CD8-positive, alpha-beta memory T cell (primary cell): ENCODE data around the gene PSTPIP1. TPM values are rescaled to one million over a fixed set of nuclear protein-coding genes. Genes with fewer than 3 reads are reported as not detected.

ENCODE experiments used
- CTCF ChIA-PET: fragments of 350-600 bp; sonication (Branson Sonifier 250); formaldehyde crosslinking; loops from one replicate; lab custom pipeline; 2021; ENCODE audit warnings: antibody characterized with exemption; lab: Charles Lee
- POLR2A ChIA-PET: fragments of 350-600 bp; sonication (Branson Sonifier 250); formaldehyde crosslinking; loops from one replicate; lab custom pipeline; 2021; ENCODE audit warnings: antibody characterized with exemption; lab: Charles Lee
- DNase-seq, 5 donors: peaks; one replicate each; pipeline versions ENCODE4 v3.0.0 to v3.0.0-alpha.2; 2020 to 2022; ENCODE audit warnings: mixed read lengths in 1 of 5
- H3K27ac ChIP-seq: one replicate; pipeline ENCODE4 v1.7.0; 2013; ENCODE audit warnings: low read depth, mild to moderate bottlenecking, low read length, moderate library complexity
- H3K27me3 ChIP-seq: 2 replicates; pipeline ENCODE4 v1.7.0; 2013; ENCODE audit warnings: low read length, mild to moderate bottlenecking; ENCODE audit not compliant: insufficient read depth, poor library complexity, severe bottlenecking
- H3K36me3 ChIP-seq: 2 replicates; pipeline ENCODE4 v1.7.0; 2013; ENCODE audit warnings: mild to moderate bottlenecking, low read length, moderate library complexity; ENCODE audit not compliant: insufficient read depth
- H3K4me1 ChIP-seq: 2 replicates; pipeline ENCODE4 v1.7.0; 2013; ENCODE audit warnings: mild to moderate bottlenecking, low read length, moderate library complexity; ENCODE audit not compliant: insufficient read depth
- H3K4me3 ChIP-seq: 2 replicates; pipeline ENCODE4 v1.7.0; 2013; ENCODE audit warnings: mild to moderate bottlenecking, low read length
- H3K9me3 ChIP-seq: 2 replicates; pipeline ENCODE4 v1.7.0; 2013; ENCODE audit warnings: mild to moderate bottlenecking, low read length
- H3K27ac Mint-ChIP-seq, 8 donors: one replicate each; pipeline ENCODE4 v1.8.0; 2020 to 2021; ENCODE audit warnings: mixed read lengths in 8 of 8, mild to moderate bottlenecking in 6 of 8, inconsistent platforms in 3 of 8, moderate library complexity in 3 of 8
- H3K27me3 Mint-ChIP-seq, 2 donors: one replicate each; pipeline ENCODE4 v1.8.0; 2020 to 2021; ENCODE audit warnings: mixed read lengths in 2 of 2, mild to moderate bottlenecking in 1 of 2, moderate library complexity in 1 of 2
- H3K36me3 Mint-ChIP-seq, 3 donors: one replicate each; pipeline ENCODE4 v1.8.0; 2020 to 2021; ENCODE audit warnings: mixed read lengths in 3 of 3, inconsistent platforms in 1 of 3, mild to moderate bottlenecking in 1 of 3
- H3K4me1 Mint-ChIP-seq, 3 donors: one replicate each; pipeline ENCODE4 v1.8.0; 2020 to 2021; ENCODE audit warnings: mixed read lengths in 3 of 3, inconsistent platforms in 1 of 3, mild to moderate bottlenecking in 1 of 3
- H3K4me3 Mint-ChIP-seq, 7 donors: one replicate each; pipeline ENCODE4 v1.8.0; 2020 to 2021; ENCODE audit warnings: mixed read lengths in 7 of 7, mild to moderate bottlenecking in 6 of 7, moderate library complexity in 4 of 7, inconsistent platforms in 2 of 7
- H3K9me3 Mint-ChIP-seq, 5 donors: one replicate each; pipeline ENCODE4 v1.8.0; 2020 to 2022; ENCODE audit warnings: mixed read lengths in 5 of 5, mild to moderate bottlenecking in 3 of 5, moderate library complexity in 2 of 5, inconsistent platforms in 1 of 5
- polyA plus RNA-seq: library from polyadenylated mRNA; unstranded; fragments of 300-500 nt; fragmentation: Illumina TruSeq; gene quantifications from one replicate; pipeline ENCODE4 v1.2.3, GENCODE V29; 2021
- total RNA-seq, 2 experiments: library from RNA; stranded (reverse); gene quantifications; one replicate each; pipeline ENCODE4 v1.2.3, GENCODE V29; 2021

The PSTPIP1 gene
- total and polyA plus RNA-seq, 3 experiments from 2014 or later, result 83.1 to 127 (median 123) TPM

DNA sequence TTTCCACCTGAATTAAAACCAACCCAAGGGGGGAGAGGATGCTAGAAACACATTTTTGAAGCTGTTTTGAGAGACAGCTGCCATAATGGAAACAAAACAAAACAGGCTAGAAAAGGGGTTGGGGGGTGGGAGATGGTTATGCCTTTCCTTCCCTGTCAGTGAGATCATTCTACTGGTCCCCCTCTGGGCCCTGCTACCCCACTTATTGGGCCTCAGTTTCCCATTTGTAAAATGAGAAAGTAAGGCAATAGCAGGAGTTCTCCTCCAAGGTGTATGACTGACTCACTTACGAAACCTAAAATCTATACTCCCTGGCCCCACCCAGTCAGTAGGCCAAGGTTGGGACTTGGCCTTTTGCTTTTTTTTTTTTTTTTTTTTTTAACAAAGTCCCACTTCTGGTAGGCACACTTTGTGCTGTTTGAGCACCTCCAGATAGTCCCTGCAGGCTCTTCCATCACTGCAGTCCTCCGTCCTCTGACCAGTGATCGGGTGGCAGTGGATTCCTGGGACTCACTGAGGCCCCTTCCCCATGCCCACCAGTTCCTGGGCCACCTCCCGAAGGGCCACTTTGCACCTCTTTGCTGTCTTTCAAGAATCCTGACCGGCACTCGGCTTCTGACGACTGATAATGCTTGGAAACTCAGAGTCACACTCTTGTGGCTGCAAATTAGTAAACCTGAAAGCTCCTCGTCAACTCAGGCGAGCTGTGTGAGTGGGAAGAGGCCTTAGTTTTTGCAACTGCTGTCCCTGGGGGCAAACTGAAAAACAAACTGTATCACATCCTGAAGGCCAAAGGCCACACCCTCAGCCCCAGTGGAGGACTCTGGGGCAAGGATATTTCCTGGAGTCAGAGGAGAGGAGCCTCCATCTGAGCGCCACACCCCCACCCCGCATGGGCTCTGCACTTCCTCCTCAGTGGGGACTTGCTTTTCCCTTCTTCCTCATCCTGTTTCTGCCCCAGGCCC lies 6.7 kb upstream of the PSTPIP1 start:
- Histone ChIP-seq H3K36me3 (no peaks in the 10 kb centered on the region), H3K4me3 (no peak overlapping the region), H3K27me3 (no peaks in the 10 kb centered on the region), H3K4me1 (peaks cover 26% of the 10 kb centered on the region), H3K9me3 (no peaks in the 10 kb centered on the region), H3K27ac (peak overlapping the region; percentile 16)
- DNase-seq, result peak in 1 of 5 donors; percentile 51
- Mint-ChIP-seq H3K4me1 (peaks cover 31 to 54% (median 37%) of the 10 kb centered on the region in 3 donors), H3K27ac (peak overlapping the region; percentile 52 to 96 (median 90)), H3K27me3 (no peaks in the 10 kb centered on the region), H3K36me3 (no peaks in the 10 kb centered on the region), H3K9me3 (no peaks in the 10 kb centered on the region), H3K4me3 (peak overlapping the region; percentile 6 to 86 (median 59))
- POLR2A ChIA-PET, result interaction anchor here (0.6 to 2.0 kb wide), 6 partner anchors 9 to 40 kb away, joined by 3 to 6 read pairs (median 4); no protein-coding TSS in a partner anchor
- CTCF ChIA-PET, result interaction anchor here (0.8 to 2.3 kb wide), 3 partner anchors 19 to 36 kb away, joined by 3 to 10 read pairs (median 6); no protein-coding TSS in a partner anchor

DNA sequence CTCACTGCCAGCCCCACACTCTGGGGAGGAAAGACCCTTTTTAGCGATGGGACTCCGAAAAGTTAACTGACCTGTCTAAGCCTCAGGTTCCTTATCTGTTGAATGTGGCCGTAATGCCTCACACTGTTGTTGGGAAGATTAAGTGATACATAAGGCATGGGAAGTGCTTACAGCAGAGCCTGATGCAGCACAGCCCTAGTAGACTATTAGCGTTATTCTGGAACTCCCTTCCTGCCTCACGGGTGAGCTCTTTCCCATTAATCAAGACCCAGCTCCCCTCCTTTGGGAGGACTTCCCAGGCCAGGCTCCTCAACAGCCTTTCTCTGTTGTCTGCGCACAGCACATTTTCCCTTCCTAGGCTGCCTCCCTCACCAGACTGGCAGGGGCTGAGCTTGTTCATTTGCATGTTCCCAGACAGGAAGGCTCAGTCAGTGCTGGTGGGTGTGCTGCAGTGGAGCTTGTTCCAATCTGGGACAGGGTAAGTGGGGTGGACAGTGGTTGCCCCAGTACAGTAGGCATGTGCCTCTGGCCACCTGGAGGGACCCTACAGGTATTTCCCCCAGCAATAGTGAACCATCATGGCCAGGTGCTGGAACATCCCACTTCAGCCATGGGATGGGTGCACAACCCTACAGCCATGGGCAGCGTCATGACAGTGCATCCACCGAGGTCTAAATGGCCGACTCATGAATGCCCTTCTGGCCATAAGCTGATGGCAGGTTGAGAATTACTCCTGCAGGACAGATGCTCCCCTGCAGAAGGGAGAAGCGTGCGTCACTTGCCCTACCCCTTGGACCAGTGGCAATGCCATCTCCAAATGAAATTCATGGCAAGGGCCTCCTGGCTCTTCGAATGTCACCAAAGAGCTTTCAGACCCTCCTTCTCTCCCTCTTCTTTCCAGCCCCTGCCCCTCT lies 5.8 kb upstream of the PSTPIP1 start:
- Mint-ChIP-seq H3K4me3 (peak overlapping the region; percentile 6 to 86 (median 59)), H3K27ac (peak overlapping the region in 7 of 8 donors; percentile 52 to 94 (median 89)), H3K27me3 (no peaks in the 10 kb centered on the region), H3K36me3 (no peaks in the 10 kb centered on the region), H3K4me1 (peaks cover 40 to 64% (median 46%) of the 10 kb centered on the region in 3 donors), H3K9me3 (no peaks in the 10 kb centered on the region)
- POLR2A ChIA-PET, result interaction anchor here (1.0 to 1.3 kb wide), 3 partner anchors 8 to 27 kb away, joined by 3 to 4 read pairs (median 4); no protein-coding TSS in a partner anchor
- H3K27me3 ChIP-seq, result no peaks in the 10 kb centered on the region
- H3K36me3 ChIP-seq, result no peaks in the 10 kb centered on the region
- DNase-seq, result peak in 1 of 5 donors; percentile 36
- no peaks in the 10 kb centered on the region for H3K9me3 ChIP-seq
- no peak overlapping the region for H3K27ac ChIP-seq
- no peak overlapping the region for H3K4me3 ChIP-seq
- peaks cover 35% of the 10 kb centered on the region for H3K4me1 ChIP-seq
- CTCF ChIA-PET, result interaction anchor here (0.8 to 2.3 kb wide), 3 partner anchors 16 to 24 kb away, joined by 3 to 10 read pairs (median 6); no protein-coding TSS in a partner anchor

DNA sequence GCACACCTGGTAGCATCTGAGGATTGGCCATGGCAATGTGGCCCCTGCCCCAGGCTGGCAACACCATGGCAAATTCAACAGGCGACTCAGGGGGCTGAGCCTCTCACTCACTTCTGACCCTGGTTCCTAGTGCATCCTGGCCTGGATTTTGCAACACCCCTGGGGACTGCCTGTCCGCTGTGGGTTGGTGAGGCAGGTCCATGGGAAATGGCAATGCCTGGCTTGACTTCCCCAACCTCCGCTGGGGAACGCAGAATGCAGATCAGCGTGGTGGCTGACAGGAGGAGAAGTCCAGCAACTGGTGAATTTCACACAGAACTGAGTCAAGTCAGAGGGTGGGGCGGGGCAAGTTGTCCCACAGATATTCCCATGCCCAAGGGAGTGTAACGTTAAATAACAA lies 3.9 kb upstream of the PSTPIP1 start:
- ChIA-PET POLR2A (no interaction called here), CTCF (interaction anchor here (1.6 kb wide), 1 partner anchor 31 kb away, joined by 4 read pairs; no protein-coding TSS in a partner anchor)
- Histone ChIP-seq H3K27me3 (no peaks in the 10 kb centered on the region), H3K4me1 (peaks cover 44% of the 10 kb centered on the region), H3K27ac (no peak overlapping the region), H3K9me3 (no peaks in the 10 kb centered on the region), H3K36me3 (no peaks in the 10 kb centered on the region), H3K4me3 (no peak overlapping the region)
- H3K27ac Mint-ChIP-seq, result peak overlapping the region in 4 of 8 donors; percentile 65 to 90 (median 80)
- no peaks in the 10 kb centered on the region for H3K27me3 Mint-ChIP-seq
- peak overlapping the region in 1 of 7 donors; percentile 51 for H3K4me3 Mint-ChIP-seq
- peaks cover 48 to 71% (median 55%) of the 10 kb centered on the region in 3 donors for H3K4me1 Mint-ChIP-seq
- peak in 1 of 5 donors; percentile 41 for DNase-seq
- peaks cover 0 to 11% (median 0%) of the 10 kb centered on the region in 3 donors for H3K36me3 Mint-ChIP-seq
- H3K9me3 Mint-ChIP-seq, result no peaks in the 10 kb centered on the region

DNA sequence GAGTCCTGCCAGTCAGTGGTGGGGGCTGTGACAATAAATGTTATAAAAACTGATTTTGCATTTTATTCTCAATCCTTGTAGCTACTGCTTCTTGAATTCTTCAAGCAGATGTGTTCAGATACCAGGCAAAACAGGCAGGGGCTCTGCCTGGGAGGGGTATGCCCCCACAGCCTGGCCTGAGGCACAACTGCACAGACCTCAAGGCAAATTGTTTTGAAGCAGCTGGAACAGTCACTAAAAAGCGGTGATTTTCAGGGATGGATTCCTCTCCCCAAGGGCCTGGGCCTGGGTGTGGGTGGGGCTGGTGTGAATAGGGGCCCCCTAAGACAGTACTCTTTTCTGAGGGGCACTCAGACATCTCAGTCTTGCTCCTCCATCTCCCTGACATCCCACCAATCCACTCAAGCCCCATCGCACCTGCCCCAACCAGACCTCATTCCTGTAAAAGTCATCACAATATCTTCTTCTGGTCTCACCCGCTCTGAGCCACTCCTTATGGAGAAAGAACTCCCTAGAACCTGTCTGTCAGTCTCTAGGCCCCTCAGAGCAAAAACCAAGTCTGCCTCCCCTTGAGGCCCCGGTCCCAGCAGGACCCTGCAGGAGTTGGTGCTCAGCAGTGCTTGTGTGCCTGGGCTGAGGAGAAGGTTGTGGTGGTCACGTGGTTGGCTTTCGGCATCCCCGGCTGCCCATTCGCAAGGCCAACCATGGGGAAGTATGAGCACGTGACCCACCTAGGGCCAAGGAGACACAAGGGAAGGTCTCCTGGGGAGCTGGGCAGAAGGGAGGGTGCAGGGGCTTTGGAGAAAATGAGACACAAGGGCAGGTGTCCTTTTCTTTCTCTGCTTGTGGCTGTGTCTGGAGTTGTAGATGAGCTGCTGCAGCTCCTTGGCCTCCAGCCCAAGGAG lies 2.9 kb upstream of the PSTPIP1 start:
- no peaks in the 10 kb centered on the region for H3K27me3 ChIP-seq
- H3K27ac ChIP-seq, result no peak overlapping the region
- H3K9me3 ChIP-seq, result no peaks in the 10 kb centered on the region
- peaks cover 48% of the 10 kb centered on the region for H3K4me1 ChIP-seq
- peaks cover 47 to 69% (median 52%) of the 10 kb centered on the region in 3 donors for H3K4me1 Mint-ChIP-seq
- ChIA-PET CTCF (interaction anchor here (1.6 kb wide), 1 partner anchor 31 kb away, joined by 4 read pairs; no protein-coding TSS in a partner anchor), POLR2A (interaction anchor here (0.6 kb wide), 1 partner anchor 332 kb away, joined by 3 read pairs; no protein-coding TSS in a partner anchor)
- H3K36me3 Mint-ChIP-seq, result peaks cover 0 to 15% (median 0%) of the 10 kb centered on the region in 3 donors
- H3K27ac Mint-ChIP-seq, result peak overlapping the region; percentile 24 to 97 (median 84)
- H3K27me3 Mint-ChIP-seq, result no peaks in the 10 kb centered on the region
- peak in 1 of 5 donors; percentile 33 for DNase-seq
- H3K4me3 ChIP-seq, result no peak overlapping the region
- peak overlapping the region in 3 of 7 donors; percentile 6 to 81 (median 40) for H3K4me3 Mint-ChIP-seq
- no peaks in the 10 kb centered on the region for H3K9me3 Mint-ChIP-seq
- H3K36me3 ChIP-seq, result no peaks in the 10 kb centered on the region

DNA sequence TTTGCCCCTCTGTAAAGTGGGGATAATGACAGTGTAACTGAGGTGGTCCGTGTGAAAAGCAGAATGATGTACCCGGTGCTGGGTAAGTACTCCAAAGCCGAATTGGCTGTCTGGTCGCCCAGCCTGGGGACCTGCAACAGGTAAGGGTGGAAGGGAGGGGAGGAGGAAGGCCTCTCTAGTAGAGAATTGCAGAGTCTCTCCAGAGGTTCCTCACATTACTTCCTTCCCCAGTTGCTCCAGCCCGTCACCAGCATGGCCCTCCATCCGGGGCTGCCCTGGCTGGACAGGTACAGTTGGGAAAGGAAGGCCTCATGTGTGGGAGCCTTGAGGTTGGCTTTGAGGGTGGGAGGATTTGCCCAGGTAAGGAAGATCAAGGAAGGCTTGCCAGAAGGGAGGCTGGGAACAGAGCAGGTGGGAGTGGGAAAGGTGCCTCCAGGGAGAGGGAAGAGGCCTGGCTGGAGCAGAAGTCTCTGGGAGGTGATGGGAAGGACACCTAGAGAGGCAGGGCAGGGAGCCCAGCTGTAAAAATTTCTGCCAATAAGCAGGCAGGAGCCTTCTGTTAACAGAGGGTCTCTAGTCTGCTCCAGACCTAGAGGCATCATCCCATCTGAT lies 1.7 kb upstream of the PSTPIP1 start:
- Histone ChIP-seq H3K27ac (no peak overlapping the region), H3K9me3 (no peaks in the 10 kb centered on the region), H3K36me3 (no peaks in the 10 kb centered on the region), H3K4me1 (peaks cover 50% of the 10 kb centered on the region), H3K4me3 (no peak overlapping the region), H3K27me3 (no peaks in the 10 kb centered on the region)
- Mint-ChIP-seq H3K4me1 (peaks cover 50 to 70% (median 53%) of the 10 kb centered on the region in 3 donors), H3K27me3 (no peaks in the 10 kb centered on the region), H3K36me3 (peaks cover 0 to 22% (median 0%) of the 10 kb centered on the region in 3 donors), H3K4me3 (peak overlapping the region; percentile 81 to 99 (median 97)), H3K27ac (peak overlapping the region; percentile 86 to 100 (median 97)), H3K9me3 (no peaks in the 10 kb centered on the region)
- DNase-seq, result peak in 1 of 5 donors; percentile 36
- ChIA-PET POLR2A (interaction anchor here (1.3 to 8.0 kb wide), 4 partner anchors 10 to 39 kb away, joined by 3 to 97 read pairs (median 22); no protein-coding TSS in a partner anchor), CTCF (interaction anchor here (0.8 to 6.1 kb wide), 5 partner anchors 10 to 32 kb away, joined by 3 to 63 read pairs (median 6); no protein-coding TSS in a partner anchor)

DNA sequence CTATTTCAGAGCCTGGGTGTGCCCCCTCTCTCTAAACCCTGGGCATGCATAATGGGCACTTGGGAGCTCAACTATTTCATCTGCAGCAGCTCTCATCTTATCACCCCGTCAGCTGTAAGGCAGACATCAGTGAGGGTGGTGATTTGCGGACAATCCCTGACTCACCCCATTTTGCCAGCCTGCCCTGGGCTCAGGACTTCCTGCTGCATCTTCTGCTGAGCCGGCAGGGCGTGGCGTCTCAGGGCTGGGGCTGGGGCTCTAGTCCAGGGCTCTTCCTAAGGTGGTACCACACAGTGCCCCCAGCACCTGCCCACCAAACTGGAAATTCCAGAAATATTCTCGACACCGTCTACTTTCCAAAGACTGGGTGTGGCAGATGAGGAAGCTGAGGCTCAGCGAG lies 925 bp upstream of the PSTPIP1 start:
- H3K4me3 ChIP-seq, result peak overlapping the region; percentile 92
- POLR2A ChIA-PET, result interaction anchor here (0.6 to 8.0 kb wide), 6 partner anchors 11 to 657 kb away, joined by 3 to 97 read pairs (median 6); no protein-coding TSS in a partner anchor
- Mint-ChIP-seq H3K4me1 (peaks cover 51 to 70% (median 53%) of the 10 kb centered on the region in 3 donors), H3K27me3 (no peaks in the 10 kb centered on the region), H3K4me3 (peak overlapping the region; percentile 81 to 99 (median 97)), H3K36me3 (peaks cover 0 to 30% (median 2%) of the 10 kb centered on the region in 3 donors), H3K9me3 (no peaks in the 10 kb centered on the region), H3K27ac (peak overlapping the region; percentile 86 to 100 (median 97))
- peaks cover 50% of the 10 kb centered on the region for H3K4me1 ChIP-seq
- no peaks in the 10 kb centered on the region for H3K9me3 ChIP-seq
- no peaks in the 10 kb centered on the region for H3K27me3 ChIP-seq
- H3K27ac ChIP-seq, result peak overlapping the region; percentile 57
- peak; percentile 25 to 77 (median 52) for DNase-seq
- CTCF ChIA-PET, result interaction anchor here (0.8 to 6.8 kb wide), 9 partner anchors 9 to 33 kb away, joined by 3 to 63 read pairs (median 6); no protein-coding TSS in a partner anchor
- no peaks in the 10 kb centered on the region for H3K36me3 ChIP-seq
